Thyroid gland (tissue), 4 donors: ENCODE data around the gene GALNT15. TPM values are rescaled to one million over a fixed set of nuclear protein-coding genes. Genes with fewer than 3 reads are reported as not detected.

Experiments used
- DNase-seq, 2 donors: peaks; one replicate each; pipeline ENCODE4 v3.0.0-alpha.2; 2019
- H3K27ac ChIP-seq, 3 donors: fragments of 200-600 bp; sonication (generic); 1 replicate in 2 of 3; 2 replicates in 1 of 3; pipeline ENCODE4 v1.5.1; 2016 to 2019; ENCODE audit warnings: mild to moderate bottlenecking in 1 of 3, moderate library complexity in 1 of 3
- H3K27me3 ChIP-seq: fragments of 200-600 bp; sonication (generic); one replicate; pipeline ENCODE4 v1.5.1; 2019
- H3K36me3 ChIP-seq, 2 donors: fragments of 200-600 bp; sonication (generic); one replicate each; pipeline ENCODE4 v1.5.1; 2016 to 2019
- H3K4me1 ChIP-seq, 2 donors: fragments of 200-600 bp; sonication (generic); one replicate each; pipeline ENCODE4 v1.5.1; 2017 to 2019
- H3K4me3 ChIP-seq, 3 donors: fragments of 200-600 bp; sonication (generic); replicated peaks in 1 of 3; 1 replicate in 2 of 3; 2 replicates in 1 of 3; pipeline ENCODE4 v1.5.1; 2016; ENCODE audit warnings: mild to moderate bottlenecking in 1 of 3
- H3K9me3 ChIP-seq: fragments of 200-600 bp; sonication (generic); one replicate; pipeline ENCODE4 v1.5.1; 2017
- POLR2A ChIP-seq, 2 donors: fragments of 450-650 bp; IDR thresholded peaks; one replicate each; pipeline ENCODE4 v1.6.1; 2017; ENCODE audit warnings: antibody characterized with exemption in 2 of 2, mild to moderate bottlenecking in 2 of 2, moderate library complexity in 1 of 2
- WGBS, 2 donors: methylation state at CpG; one replicate each; pipeline ENCODE4 v1.1.5; 2017; 5-methylcytosine and 5-hydroxymethylcytosine counted together
- intact Hi-C: fragments of 100-400 bp; cut with DNase I; formaldehyde crosslinking; loops from one replicate; pipeline ENCODE4 v1.15.1; 2023
- total RNA-seq, 4 donors: library from RNA; depleted of rRNA; stranded (reverse); fragments of >200 nt; gene quantifications; one replicate each; pipeline ENCODE4 v1.2.3, GENCODE V29; 2016
- TF ChIP-seq, protein P1 (sequence below), 6 experiments: fragments of 200-600 bp in 3 of 6; fragments of 450-650 bp in 3 of 6; sonication (generic) in 3 of 6; IDR thresholded peaks; one replicate each; pipeline ENCODE4 v1.5.1; 2016 to 2019; ENCODE audit warnings: antibody characterized with exemption in 6 of 6, mild to moderate bottlenecking in 2 of 6, inconsistent platforms in 1 of 6, moderate library complexity in 1 of 6

The GALNT15 gene
- total RNA-seq, 4 donors from 2014 or later: 21.3 to 226 (median 49.4) TPM

DNA sequence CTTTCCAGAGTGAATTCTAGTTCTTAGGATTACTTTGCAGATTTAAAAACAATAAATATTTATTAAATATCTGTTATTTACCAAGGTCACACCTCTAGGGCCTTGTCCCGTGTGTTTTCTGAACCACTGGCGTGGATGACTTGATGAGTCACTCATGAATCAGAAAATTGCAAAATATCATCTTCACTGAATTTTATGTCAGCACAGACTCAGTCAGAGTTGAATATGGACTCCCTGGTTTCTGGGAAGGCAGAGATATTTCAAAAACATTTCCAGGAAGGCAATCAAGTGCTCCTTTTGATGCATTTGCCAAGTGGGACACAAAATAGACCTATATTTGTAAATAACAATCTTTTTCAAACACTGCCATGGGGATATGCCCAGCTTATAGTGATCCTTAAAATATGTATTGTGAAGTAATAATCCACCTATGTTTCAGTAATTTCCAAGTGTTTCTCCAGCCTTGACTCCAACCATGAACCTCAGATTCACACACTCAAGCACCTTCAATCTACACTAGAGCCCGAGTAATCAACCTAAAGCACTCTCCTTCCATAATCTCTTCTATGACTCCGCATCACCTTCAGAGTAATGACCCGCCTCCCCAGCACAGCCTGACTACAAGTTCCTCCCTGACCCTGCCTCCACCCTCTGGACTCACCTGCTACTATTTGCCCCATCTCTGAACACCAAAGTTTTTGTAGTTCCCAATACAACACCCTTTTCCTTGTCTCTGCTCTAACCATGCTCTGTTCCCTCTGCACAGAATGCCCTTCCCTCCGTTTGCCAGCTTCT lies 65.9 kb downstream of the GALNT15 start:
- WGBS, 2 donors: 76 to 88% methylated on average over 6 of the region's 6 CpGs

DNA sequence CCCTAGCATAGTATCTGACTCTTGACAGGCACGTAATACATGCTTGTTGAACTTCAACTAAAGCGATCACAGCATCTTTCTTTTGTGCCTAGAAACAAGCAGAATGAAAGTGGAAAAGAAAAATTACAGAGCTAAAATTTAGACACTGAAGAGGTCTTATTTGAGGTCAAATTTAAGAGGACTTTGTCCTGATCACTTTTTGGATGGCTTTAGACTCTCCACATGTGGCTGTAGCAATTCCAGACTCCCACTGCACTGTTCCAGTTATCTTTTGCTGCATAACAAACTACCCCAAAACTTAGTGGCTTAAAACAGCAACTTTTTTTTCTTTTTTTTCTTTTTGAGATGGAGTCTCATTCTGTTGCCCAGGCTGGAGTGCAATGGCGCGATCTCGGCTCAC lies 66.7 kb downstream of the GALNT15 start:
- intact Hi-C loops: loop anchor here (10.0 kb wide), 1 partner anchor 606 kb away; no protein-coding TSS in a partner anchor
- H3K4me1 ChIP-seq: peaks cover 0 to 6% of the 10 kb centered on the region in 2 donors
- 91 to 95% methylated on average over 5 of the region's 5 CpGs for WGBS, 2 donors

More for the DNA sequence above, 65.9 kb downstream of the GALNT15 start:
- Histone ChIP-seq H3K9me3 (no peaks in the 10 kb centered on the region), H3K4me1 (peaks cover 0 to 6% of the 10 kb centered on the region in 2 donors), H3K27ac (peak overlapping the region in 2 of 3 donors; percentile 4 to 28), H3K36me3 (no peaks in the 10 kb centered on the region), H3K4me3 (no peak overlapping the region), H3K27me3 (no peaks in the 10 kb centered on the region)
- intact Hi-C loops: loop anchor here (10.0 kb wide), 1 partner anchor 606 kb away; no protein-coding TSS in a partner anchor
- TF ChIP-seq POLR2A (IDR thresholded peaks at IDR 0.05): no peak
- TF ChIP-seq, protein P1, sequence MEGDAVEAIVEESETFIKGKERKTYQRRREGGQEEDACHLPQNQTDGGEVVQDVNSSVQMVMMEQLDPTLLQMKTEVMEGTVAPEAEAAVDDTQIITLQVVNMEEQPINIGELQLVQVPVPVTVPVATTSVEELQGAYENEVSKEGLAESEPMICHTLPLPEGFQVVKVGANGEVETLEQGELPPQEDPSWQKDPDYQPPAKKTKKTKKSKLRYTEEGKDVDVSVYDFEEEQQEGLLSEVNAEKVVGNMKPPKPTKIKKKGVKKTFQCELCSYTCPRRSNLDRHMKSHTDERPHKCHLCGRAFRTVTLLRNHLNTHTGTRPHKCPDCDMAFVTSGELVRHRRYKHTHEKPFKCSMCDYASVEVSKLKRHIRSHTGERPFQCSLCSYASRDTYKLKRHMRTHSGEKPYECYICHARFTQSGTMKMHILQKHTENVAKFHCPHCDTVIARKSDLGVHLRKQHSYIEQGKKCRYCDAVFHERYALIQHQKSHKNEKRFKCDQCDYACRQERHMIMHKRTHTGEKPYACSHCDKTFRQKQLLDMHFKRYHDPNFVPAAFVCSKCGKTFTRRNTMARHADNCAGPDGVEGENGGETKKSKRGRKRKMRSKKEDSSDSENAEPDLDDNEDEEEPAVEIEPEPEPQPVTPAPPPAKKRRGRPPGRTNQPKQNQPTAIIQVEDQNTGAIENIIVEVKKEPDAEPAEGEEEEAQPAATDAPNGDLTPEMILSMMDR (IDR thresholded peaks at IDR 0.05): no peak
- DNase-seq: no peak

DNA sequence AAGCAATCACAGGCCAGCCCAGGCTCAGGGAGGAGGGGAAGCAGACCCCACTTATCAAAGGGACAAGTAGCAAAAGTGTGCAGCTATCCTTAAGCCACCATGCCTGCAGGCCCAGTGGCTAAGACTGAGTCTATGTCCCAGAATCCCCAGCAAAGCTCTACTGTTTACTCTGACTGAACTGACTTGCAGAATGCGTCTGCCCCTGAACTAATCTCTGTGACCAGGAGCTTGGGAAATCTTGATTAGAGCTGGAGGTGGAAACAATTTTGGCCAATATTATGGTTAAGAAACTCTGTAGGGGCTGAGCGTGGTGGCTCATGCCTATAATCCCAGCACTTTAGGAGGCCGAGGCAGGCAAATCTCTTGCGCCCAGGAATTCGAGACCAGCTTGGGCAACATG lies 67.7 kb downstream of the GALNT15 start:
- Histone ChIP-seq H3K9me3 (no peaks in the 10 kb centered on the region), H3K4me1 (peaks cover 0 to 6% of the 10 kb centered on the region in 2 donors), H3K27ac (no peak overlapping the region), H3K4me3 (no peak overlapping the region), H3K36me3 (no peaks in the 10 kb centered on the region), H3K27me3 (no peaks in the 10 kb centered on the region)
- no peak for DNase-seq
- intact Hi-C loops: loop anchor here (10.0 kb wide), 1 partner anchor 607 kb away; no protein-coding TSS in a partner anchor
- TF ChIP-seq, protein P1 (IDR thresholded peaks at IDR 0.05): no peak
- 90 to 96% methylated on average over 5 of the region's 5 CpGs for WGBS, 2 donors

More for the DNA sequence above, 66.7 kb downstream of the GALNT15 start:
- H3K27ac ChIP-seq: peak overlapping the region in 1 of 3 donors; percentile 28
- TF ChIP-seq, protein P1 (IDR thresholded peaks at IDR 0.05): no peak
- TF ChIP-seq POLR2A (IDR thresholded peaks at IDR 0.05): no peak
- H3K4me3 ChIP-seq: no peak overlapping the region
- no peaks in the 10 kb centered on the region for H3K36me3 ChIP-seq
- no peaks in the 10 kb centered on the region for H3K9me3 ChIP-seq
- no peaks in the 10 kb centered on the region for H3K27me3 ChIP-seq
- DNase-seq: no peak

- Histone ChIP-seq H3K27ac (no peak overlapping the region), H3K36me3 (no peaks in the 10 kb centered on the region), H3K4me1 (peaks cover 0 to 6% of the 10 kb centered on the region in 2 donors), H3K27me3 (no peaks in the 10 kb centered on the region), H3K4me3 (no peak overlapping the region), H3K9me3 (no peaks in the 10 kb centered on the region)
- TF ChIP-seq, protein P1 (IDR thresholded peaks at IDR 0.05): no peak
- no peak for TF ChIP-seq POLR2A (IDR thresholded peaks at IDR 0.05)
- DNase-seq: no peak
- WGBS, 2 donors: 51 to 61% methylated on average over 9 of the region's 9 CpGs
- intact Hi-C loops: loop anchor here (10.0 kb wide), 1 partner anchor 609 kb away; no protein-coding TSS in a partner anchor
Observed at GRCh38 chr3:16243706-16244490, 69.4 kb downstream of the GALNT15 start.
